HT1080 (cell line): Measurements from ENCODE around the gene CTSE. TPM values are rescaled to one million over a fixed set of nuclear protein-coding genes. Genes with fewer than 3 reads are reported as not detected.

ENCODE experiments used
- DNase-seq: peaks from one replicate; pipeline ENCODE4 v3.0.0-alpha.2; 2015; ENCODE audit warnings: low read depth
- total RNA-seq: library from RNA; depleted of rRNA; stranded (reverse); fragments of >200 nt; shearing (Covaris generic); gene quantifications from 2 replicates; pipeline ENCODE4 v1.2.3, GENCODE V29; 2014

The CTSE gene
- total RNA-seq, 1 experiment from 2014 or later: 0.34 TPM

- DNase-seq: no peak
These were observed 29.3 kb downstream of the CTSE start for GRCh38 chr1:205994346-205994745.

- DNase-seq: no peak
These were observed 30.6 kb downstream of the CTSE start for GRCh38 chr1:205993068-205993467.

GRCh38 chr1:205992218-205992882, 31.3 kb downstream of the CTSE start:
- DNase-seq: no peak

- DNase-seq: no peak
These were observed 32.5 kb downstream of the CTSE start for GRCh38 chr1:205991237-205991636.

GRCh38 chr1:205990226-205990625, 33.5 kb downstream of the CTSE start:
- DNase-seq: no peak

GRCh38 chr1:205989786-205990185, 33.9 kb downstream of the CTSE start:
- no peak for DNase-seq

GRCh38 chr1:205988585-205988995, 35.1 kb downstream of the CTSE start:
- no peak for DNase-seq

GRCh38 chr1:205986861-205987260, 36.8 kb downstream of the CTSE start:
- no peak for DNase-seq

- DNase-seq: no peak
These were observed 37.4 kb downstream of the CTSE start for GRCh38 chr1:205986292-205986691.

DNA sequence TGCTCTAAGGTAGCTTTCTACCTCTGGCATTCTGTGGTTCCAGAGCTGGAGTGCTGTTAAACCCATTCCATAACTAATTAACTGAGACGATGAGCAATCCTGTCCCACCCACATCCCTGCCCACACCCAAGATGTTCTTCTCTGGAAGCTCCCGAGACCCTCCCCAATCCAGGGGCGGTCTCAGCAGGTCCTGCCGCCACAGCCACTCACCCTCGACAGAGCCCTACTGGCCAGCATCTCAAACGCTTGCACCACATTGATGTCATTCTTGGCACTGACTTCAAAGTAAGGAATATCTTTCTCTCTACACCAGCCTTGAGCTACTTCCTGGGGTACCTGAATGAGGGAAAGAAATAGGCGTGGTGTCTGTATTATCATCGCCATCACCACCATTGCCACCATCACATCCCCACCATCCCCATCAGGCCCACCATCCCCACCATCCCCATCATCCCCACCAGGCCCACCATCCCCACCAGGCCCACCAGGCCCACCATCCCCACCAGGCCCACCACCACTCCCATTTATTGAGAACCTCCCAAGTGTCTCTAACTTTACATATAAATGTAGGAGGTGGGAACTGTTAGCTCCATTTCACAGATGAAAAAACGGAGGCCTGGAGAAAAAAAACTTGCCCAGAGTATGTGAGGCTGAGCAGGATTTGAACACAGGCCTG, 38.2 kb downstream of the CTSE start:
- no peak for DNase-seq

- DNase-seq: peak; percentile 57
These were observed 39.6 kb downstream of the CTSE start for GRCh38 chr1:205983925-205984725.

- no peak for DNase-seq
These were observed 42.4 kb downstream of the CTSE start for GRCh38 chr1:205981257-205981656.

GRCh38 chr1:205980237-205980870, 43.3 kb downstream of the CTSE start:
- peak; percentile 56 for DNase-seq

DNA sequence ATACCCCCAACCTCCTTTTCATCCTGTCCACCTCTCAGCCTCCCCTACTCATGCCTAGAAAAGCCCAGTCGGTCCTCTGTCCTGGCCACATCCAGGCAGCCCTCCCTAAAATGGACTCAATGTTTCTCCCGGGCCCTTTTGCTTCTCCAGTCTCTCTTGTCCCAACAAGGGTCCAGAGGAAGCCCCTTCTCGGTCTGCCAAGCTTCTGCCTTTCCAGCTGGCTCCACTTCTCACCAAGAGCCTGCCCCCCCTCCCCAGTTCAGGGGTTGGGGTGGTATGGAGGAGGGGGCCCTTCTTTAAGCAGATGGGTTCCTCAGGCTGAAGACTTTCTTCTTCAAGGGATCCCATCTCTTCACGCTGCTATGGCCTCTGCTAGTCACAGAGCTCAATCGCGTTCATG, 44.4 kb downstream of the CTSE start:
- DNase-seq: no peak

DNA sequence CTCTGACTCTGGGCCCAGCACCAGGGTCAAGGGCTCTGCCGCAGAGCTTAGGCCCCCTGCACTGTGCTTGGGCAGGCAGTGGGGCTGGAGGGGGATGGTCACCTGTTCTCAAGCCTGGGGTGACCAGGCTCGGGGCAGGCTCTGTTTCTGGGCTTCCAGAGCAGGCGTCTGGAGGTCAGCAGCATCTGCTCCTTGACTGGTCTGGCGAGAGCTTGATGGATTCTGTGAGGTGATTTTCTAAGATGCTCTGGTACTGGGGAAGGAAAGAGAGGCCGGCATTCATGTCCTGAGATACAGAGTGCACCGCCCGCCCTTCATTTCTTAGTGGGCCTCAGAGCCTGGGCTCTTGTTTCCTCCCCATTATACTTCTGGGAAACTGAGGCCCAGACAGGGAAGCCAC, 45.0 kb downstream of the CTSE start:
- DNase-seq: no peak

GRCh38 chr1:205977402-205978014, 46.2 kb downstream of the CTSE start:
- peak; percentile 70 for DNase-seq

DNA sequence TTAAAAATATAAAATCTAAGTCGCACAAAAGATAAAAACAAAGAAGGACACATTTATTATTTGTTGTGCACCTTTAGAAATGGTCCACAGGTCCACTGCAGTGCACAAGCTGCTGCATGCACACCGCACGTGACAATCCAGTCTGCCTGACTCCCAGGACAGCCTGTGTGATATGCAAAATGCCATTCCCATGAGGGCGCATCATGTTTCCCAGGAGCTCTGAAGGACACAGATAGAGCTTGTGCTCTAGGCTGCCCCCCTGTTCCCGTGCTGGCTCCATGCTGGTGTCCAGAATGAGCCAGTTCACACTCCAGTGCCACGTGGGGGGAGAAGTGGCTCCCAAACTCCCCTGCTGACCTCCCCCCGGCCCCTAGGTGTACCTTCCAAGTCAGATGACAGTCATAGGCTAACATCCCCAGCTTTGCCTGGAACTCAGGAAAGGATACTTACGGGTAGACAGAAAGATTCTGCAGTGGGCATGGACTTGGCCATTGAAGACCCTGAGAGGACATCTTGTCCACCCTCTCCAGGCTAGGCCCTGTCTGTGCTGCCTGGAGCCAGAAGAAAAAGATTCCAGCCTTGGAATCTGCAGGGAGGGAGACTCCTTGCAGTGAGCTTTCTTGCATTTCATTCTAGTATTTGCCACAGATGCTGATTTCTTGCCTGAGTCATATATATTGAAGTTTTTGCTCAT, 46.8 kb downstream of the CTSE start:
- peak; percentile 69 for DNase-seq

- no peak for DNase-seq
These were observed 47.7 kb downstream of the CTSE start for GRCh38 chr1:205976036-205976435.

GRCh38 chr1:205975387-205975998, 48.2 kb downstream of the CTSE start:
- DNase-seq: no peak

- DNase-seq: no peak
These were observed 49.0 kb downstream of the CTSE start for GRCh38 chr1:205974712-205975111.
